T-helper 17 cell (primary cell): Measurements from ENCODE around the gene GTSE1. TPM values are rescaled to one million over a fixed set of nuclear protein-coding genes. Genes with fewer than 3 reads are reported as not detected.

ENCODE experiments used
- ATAC-seq: fragments of 150-1000 bp; cut with Tn5 transposase; 2 replicates; pipeline ENCODE4 v1.10.0; 2021; ENCODE audit warnings: mild to moderate bottlenecking, moderate library complexity
- DNase-seq, 3 donors: peaks; one replicate each; pipeline versions ENCODE4 v3.0.0 to v3.0.0-alpha.2; 2020 to 2021
- H3K9me3 ChIP-seq: one replicate; pipeline ENCODE4 v1.7.0; 2013; ENCODE audit warnings: low read length, mild to moderate bottlenecking; ENCODE audit not compliant: control insufficient read depth, poor library complexity, severe bottlenecking
- H3K27ac Mint-ChIP-seq: one replicate; pipeline ENCODE4 v1.8.0; 2022; ENCODE audit warnings: mild to moderate bottlenecking, moderate library complexity, mixed read lengths
- H3K27me3 Mint-ChIP-seq: one replicate; pipeline ENCODE4 v1.8.0; 2022; ENCODE audit warnings: mixed read lengths
- H3K36me3 Mint-ChIP-seq: one replicate; pipeline ENCODE4 v1.8.0; 2022; ENCODE audit warnings: low read depth, mixed read lengths
- H3K4me1 Mint-ChIP-seq: one replicate; pipeline ENCODE4 v1.8.0; 2022; ENCODE audit warnings: mild to moderate bottlenecking, mixed read lengths
- H3K4me3 Mint-ChIP-seq: one replicate; pipeline ENCODE4 v1.8.0; 2022; ENCODE audit warnings: mild to moderate bottlenecking, moderate library complexity, mixed read lengths
- total RNA-seq, 4 donors: library from RNA in 2 of 4; stranded (reverse) in 2 of 4; gene quantifications; one replicate each; pipeline ENCODE4 v1.2.3 and lab custom pipeline; 2022 to 2026

GTSE1 gene
- total RNA-seq, 2 donors from 2014 or later = 0.25 to 0.57 TPM

GRCh38 chr22:46357711-46358520 is 61.2 kb downstream of the GTSE1 start:
- Mint-ChIP-seq H3K4me1 (peaks cover 10% of the 10 kb centered on the region), H3K36me3 (peaks cover 5% of the 10 kb centered on the region)

GRCh38 chr22:46358766-46359165 is 62.1 kb downstream of the GTSE1 start:
- peaks cover 10% of the 10 kb centered on the region for H3K4me1 Mint-ChIP-seq
- no peak for ATAC-seq
- peaks cover 5% of the 10 kb centered on the region for H3K36me3 Mint-ChIP-seq
- H3K27me3 Mint-ChIP-seq = no peaks in the 10 kb centered on the region
- H3K9me3 ChIP-seq = no peaks in the 10 kb centered on the region
- H3K27ac Mint-ChIP-seq = no peak overlapping the region
- H3K4me3 Mint-ChIP-seq = no peak overlapping the region
- no peak for DNase-seq

More at GRCh38 chr22:46357711-46358520, 61.2 kb downstream of the GTSE1 start:
- ATAC-seq (no peak), DNase-seq (no peak)
- H3K9me3 ChIP-seq = no peaks in the 10 kb centered on the region
- H3K27ac Mint-ChIP-seq = no peak overlapping the region
- H3K4me3 Mint-ChIP-seq = no peak overlapping the region
- no peaks in the 10 kb centered on the region for H3K27me3 Mint-ChIP-seq

- Mint-ChIP-seq H3K36me3 (peaks cover 5% of the 10 kb centered on the region), H3K27ac (no peak overlapping the region), H3K4me3 (no peak overlapping the region), H3K4me1 (peaks cover 10% of the 10 kb centered on the region), H3K27me3 (no peaks in the 10 kb centered on the region)
- ATAC-seq (no peak), DNase-seq (no peak)
- no peaks in the 10 kb centered on the region for H3K9me3 ChIP-seq
Observed at GRCh38 chr22:46359362-46359761, 62.7 kb downstream of the GTSE1 start.

GRCh38 chr22:46360097-46360496 is 63.4 kb downstream of the GTSE1 start:
- peaks cover 5% of the 10 kb centered on the region for H3K36me3 Mint-ChIP-seq
- no peak for DNase-seq
- H3K27ac Mint-ChIP-seq = peak overlapping the region; percentile 62
- H3K4me1 Mint-ChIP-seq = peaks cover 10% of the 10 kb centered on the region
- H3K27me3 Mint-ChIP-seq = no peaks in the 10 kb centered on the region
- ATAC-seq = no peak
- H3K9me3 ChIP-seq = no peaks in the 10 kb centered on the region
- H3K4me3 Mint-ChIP-seq = peak overlapping the region; percentile 7

GRCh38 chr22:46360891-46361290 is 64.2 kb downstream of the GTSE1 start:
- H3K27ac Mint-ChIP-seq = no peak overlapping the region
- no peak for DNase-seq
- H3K4me3 Mint-ChIP-seq = no peak overlapping the region
- peaks cover 6% of the 10 kb centered on the region for H3K4me1 Mint-ChIP-seq
- H3K9me3 ChIP-seq = no peaks in the 10 kb centered on the region
- peaks cover 3% of the 10 kb centered on the region for H3K36me3 Mint-ChIP-seq
- no peaks in the 10 kb centered on the region for H3K27me3 Mint-ChIP-seq
- ATAC-seq = no peak

- H3K9me3 ChIP-seq = no peaks in the 10 kb centered on the region
- ATAC-seq = no peak
- Mint-ChIP-seq H3K4me3 (no peak overlapping the region), H3K4me1 (peaks cover 8% of the 10 kb centered on the region), H3K27ac (no peak overlapping the region), H3K27me3 (no peaks in the 10 kb centered on the region), H3K36me3 (peaks cover 3% of the 10 kb centered on the region)
- no peak for DNase-seq
Observed at GRCh38 chr22:46361826-46362202, 65.1 kb downstream of the GTSE1 start.

- H3K27ac Mint-ChIP-seq = peak overlapping the region; percentile 37
- peaks cover 9% of the 10 kb centered on the region for H3K4me1 Mint-ChIP-seq
- DNase-seq (no peak), ATAC-seq (no peak)
- no peaks in the 10 kb centered on the region for H3K9me3 ChIP-seq
- no peaks in the 10 kb centered on the region for H3K27me3 Mint-ChIP-seq
- peaks cover 3% of the 10 kb centered on the region for H3K36me3 Mint-ChIP-seq
- no peak overlapping the region for H3K4me3 Mint-ChIP-seq
Observed at GRCh38 chr22:46362203-46362933, 65.7 kb downstream of the GTSE1 start.

GRCh38 chr22:46362934-46363515 is 66.4 kb downstream of the GTSE1 start:
- Mint-ChIP-seq H3K36me3 (peaks cover 3% of the 10 kb centered on the region), H3K4me3 (no peak overlapping the region), H3K27me3 (no peaks in the 10 kb centered on the region), H3K27ac (peak overlapping the region; percentile 37), H3K4me1 (peaks cover 13% of the 10 kb centered on the region)
- no peaks in the 10 kb centered on the region for H3K9me3 ChIP-seq
- DNase-seq (no peak), ATAC-seq (no peak)

GRCh38 chr22:46363611-46364321 is 67.1 kb downstream of the GTSE1 start:
- Mint-ChIP-seq H3K27me3 (no peaks in the 10 kb centered on the region), H3K4me3 (no peak overlapping the region), H3K4me1 (peaks cover 12% of the 10 kb centered on the region), H3K27ac (no peak overlapping the region), H3K36me3 (peaks cover 2% of the 10 kb centered on the region)
- no peaks in the 10 kb centered on the region for H3K9me3 ChIP-seq
- ATAC-seq (no peak), DNase-seq (no peak)

- no peak overlapping the region for H3K27ac Mint-ChIP-seq
Observed at GRCh38 chr22:46364341-46365165, 67.9 kb downstream of the GTSE1 start.

GRCh38 chr22:46365166-46365624 is 68.5 kb downstream of the GTSE1 start:
- no peak for DNase-seq
- Mint-ChIP-seq H3K27ac (no peak overlapping the region), H3K27me3 (no peaks in the 10 kb centered on the region), H3K36me3 (no peaks in the 10 kb centered on the region), H3K4me1 (peaks cover 14% of the 10 kb centered on the region), H3K4me3 (no peak overlapping the region)
- ATAC-seq = no peak
- H3K9me3 ChIP-seq = no peaks in the 10 kb centered on the region

More at GRCh38 chr22:46364341-46365165, 67.9 kb downstream of the GTSE1 start:
- ATAC-seq = no peak
- Mint-ChIP-seq H3K4me3 (no peak overlapping the region), H3K36me3 (no peaks in the 10 kb centered on the region), H3K27me3 (no peaks in the 10 kb centered on the region), H3K4me1 (peaks cover 11% of the 10 kb centered on the region)
- DNase-seq = no peak
- H3K9me3 ChIP-seq = no peaks in the 10 kb centered on the region

GRCh38 chr22:46366327-46366731 is 69.7 kb downstream of the GTSE1 start:
- H3K4me1 Mint-ChIP-seq = peaks cover 25% of the 10 kb centered on the region
- DNase-seq = no peak
- no peaks in the 10 kb centered on the region for H3K36me3 Mint-ChIP-seq
- H3K9me3 ChIP-seq = no peaks in the 10 kb centered on the region
- peak overlapping the region; percentile 88 for H3K4me3 Mint-ChIP-seq
- no peak overlapping the region for H3K27ac Mint-ChIP-seq
- H3K27me3 Mint-ChIP-seq = no peaks in the 10 kb centered on the region
- no peak for ATAC-seq
